Breast epithelium (tissue), 3 donors: ENCODE data around the gene TOR1A.

ENCODE experiments used
- POLR2A ChIP-seq: fragments of 450-650 bp; IDR thresholded peaks from one replicate; pipeline ENCODE4 v1.6.1; 2016; ENCODE audit warnings: antibody characterized with exemption, mild to moderate bottlenecking, moderate library complexity
- POLR2AphosphoS5 ChIP-seq, 3 donors: sonication (generic); formaldehyde crosslinking; IDR thresholded peaks; one replicate each; pipeline ENCODE4 v1.6.1; 2017; ENCODE audit warnings: antibody characterized with exemption in 3 of 3
- TF ChIP-seq, protein P1 (sequence below), 3 donors: fragments of 450-650 bp; IDR thresholded peaks; one replicate each; pipeline ENCODE4 v1.5.1; 2016 to 2017; ENCODE audit warnings: antibody characterized with exemption in 3 of 3, mild to moderate bottlenecking in 3 of 3, moderate library complexity in 3 of 3

DNA sequence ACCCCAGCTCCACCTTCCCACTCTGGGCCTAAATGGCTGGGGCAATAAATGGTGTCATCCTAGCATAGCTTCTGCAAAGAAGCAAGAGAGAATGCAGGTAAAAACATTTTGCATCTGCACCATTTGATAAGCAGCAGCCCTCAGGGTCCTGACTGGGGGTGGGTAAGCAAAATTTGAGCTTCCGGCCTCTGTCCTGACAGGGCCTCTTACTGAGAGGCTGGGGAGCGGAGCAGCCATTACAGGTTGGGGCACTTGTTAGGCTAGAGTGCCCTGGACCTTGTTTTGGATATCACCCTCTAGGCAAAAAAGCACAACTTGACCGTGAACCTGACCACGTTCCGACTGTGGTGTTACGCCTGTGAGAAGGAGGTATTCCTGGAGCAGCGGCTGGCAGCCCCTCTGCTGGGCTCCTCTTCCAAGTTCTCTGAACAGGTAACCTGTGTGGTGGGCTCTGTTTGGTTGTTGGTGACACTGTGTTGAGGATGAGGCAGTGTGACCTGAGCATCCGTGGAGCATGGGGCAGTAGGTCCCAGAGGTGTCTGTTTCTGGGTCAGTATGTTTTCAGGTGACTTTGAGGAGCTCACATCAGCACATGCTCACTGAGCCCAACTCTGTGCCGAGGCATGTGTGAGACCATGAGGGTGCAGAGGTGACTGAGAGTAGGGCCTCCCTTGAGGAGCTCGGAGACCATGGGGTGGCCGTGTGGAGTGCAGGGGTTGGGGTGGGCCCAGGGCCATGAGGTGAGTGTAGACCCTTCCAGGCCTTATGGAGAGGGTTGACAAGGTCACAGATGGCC, 34.4 kb upstream of the TOR1A start:
- no peak for TF ChIP-seq POLR2AphosphoS5 (IDR thresholded peaks at IDR 0.05)
- TF ChIP-seq, protein P1, sequence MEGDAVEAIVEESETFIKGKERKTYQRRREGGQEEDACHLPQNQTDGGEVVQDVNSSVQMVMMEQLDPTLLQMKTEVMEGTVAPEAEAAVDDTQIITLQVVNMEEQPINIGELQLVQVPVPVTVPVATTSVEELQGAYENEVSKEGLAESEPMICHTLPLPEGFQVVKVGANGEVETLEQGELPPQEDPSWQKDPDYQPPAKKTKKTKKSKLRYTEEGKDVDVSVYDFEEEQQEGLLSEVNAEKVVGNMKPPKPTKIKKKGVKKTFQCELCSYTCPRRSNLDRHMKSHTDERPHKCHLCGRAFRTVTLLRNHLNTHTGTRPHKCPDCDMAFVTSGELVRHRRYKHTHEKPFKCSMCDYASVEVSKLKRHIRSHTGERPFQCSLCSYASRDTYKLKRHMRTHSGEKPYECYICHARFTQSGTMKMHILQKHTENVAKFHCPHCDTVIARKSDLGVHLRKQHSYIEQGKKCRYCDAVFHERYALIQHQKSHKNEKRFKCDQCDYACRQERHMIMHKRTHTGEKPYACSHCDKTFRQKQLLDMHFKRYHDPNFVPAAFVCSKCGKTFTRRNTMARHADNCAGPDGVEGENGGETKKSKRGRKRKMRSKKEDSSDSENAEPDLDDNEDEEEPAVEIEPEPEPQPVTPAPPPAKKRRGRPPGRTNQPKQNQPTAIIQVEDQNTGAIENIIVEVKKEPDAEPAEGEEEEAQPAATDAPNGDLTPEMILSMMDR (IDR thresholded peaks at IDR 0.05), result no peak
- TF ChIP-seq POLR2A, result no peak
